Measurements from ENCODE around the gene TIGD1. TPM values are rescaled to one million over a fixed set of nuclear protein-coding genes. Genes with fewer than 3 reads are reported as not detected.
A peak's percentile ranks its signal among the peaks of the same experiment; 100 is the strongest.

TIGD1 gene
- total and polyA plus RNA-seq, 2 of the 13 experiments (the other 11 are each of a cell fraction or from before 2014, with no cell fraction given): 3.5 to 9.5 TPM

GRCh38 chr2:232567721-232568120 is 17.4 kb upstream of the TIGD1 start:
- Histone ChIP-seq H3K36me3 (replicated peaks in 1 of 2; ENCODE audit: control insufficient read depth in 1 of 2, insufficient read depth in 2 of 2, low read length in 2 of 2) (peaks cover 43 to 79% of the 10 kb centered on the region in 2 experiments), H3K4me2 (ENCODE audit: low read depth, low read length) (no peak overlapping the region), H2AFZ (ENCODE audit: low read length) (no peak overlapping the region), H3K4me3 (replicated peaks in 1 of 3; ENCODE audit: insufficient read depth in 1 of 3, low read depth in 2 of 3, low read length in 3 of 3) (no peak overlapping the region), H3K27me3 (ENCODE audit: control insufficient read depth in 1 of 2, insufficient read depth in 2 of 2, low read length in 2 of 2) (no peaks in the 10 kb centered on the region), H3K9ac (ENCODE audit: insufficient read depth, low read depth, low read length) (no peak overlapping the region), H3K79me2 (ENCODE audit: insufficient read depth, low read length) (no peaks in the 10 kb centered on the region), H3K4me1 (ENCODE audit: insufficient read depth, low read length) (peaks cover 4% of the 10 kb centered on the region), H4K20me1 (ENCODE audit: insufficient read depth, low read length) (no peaks in the 10 kb centered on the region), H3K27ac (ENCODE audit: extremely low read length, insufficient read depth, low read length) (no peak overlapping the region), H3K9me3 (ENCODE audit: low read length) (no peaks in the 10 kb centered on the region)
- POLR2A ChIA-PET: no interaction called here
- DNase-seq (ENCODE audit: low spot score) (no peak), ATAC-seq (no peak), FAIRE-seq (no peak)
- no TSS peak for BruUV-seq (replicated peaks)
- intact Hi-C loops (cut with micrococcal nuclease; ENCODE audit: unreplicated experiment): no loop called here
- in situ Hi-C loops (cut with HindIII; ENCODE audit: extremely low pct_ligation_motif_present, low pct_unique_long_range_greater_than_20kb): no loop called here
- CTCF ChIA-PET (ENCODE audit: low intra/inter-chr PET ratio, low total read pairs): no interaction called here
- no peak for TF ChIP-seq SKI (IDR thresholded peaks at IDR 0.05; ENCODE audit: partially characterized antibody)
- TF ChIP-seq, protein P1, sequence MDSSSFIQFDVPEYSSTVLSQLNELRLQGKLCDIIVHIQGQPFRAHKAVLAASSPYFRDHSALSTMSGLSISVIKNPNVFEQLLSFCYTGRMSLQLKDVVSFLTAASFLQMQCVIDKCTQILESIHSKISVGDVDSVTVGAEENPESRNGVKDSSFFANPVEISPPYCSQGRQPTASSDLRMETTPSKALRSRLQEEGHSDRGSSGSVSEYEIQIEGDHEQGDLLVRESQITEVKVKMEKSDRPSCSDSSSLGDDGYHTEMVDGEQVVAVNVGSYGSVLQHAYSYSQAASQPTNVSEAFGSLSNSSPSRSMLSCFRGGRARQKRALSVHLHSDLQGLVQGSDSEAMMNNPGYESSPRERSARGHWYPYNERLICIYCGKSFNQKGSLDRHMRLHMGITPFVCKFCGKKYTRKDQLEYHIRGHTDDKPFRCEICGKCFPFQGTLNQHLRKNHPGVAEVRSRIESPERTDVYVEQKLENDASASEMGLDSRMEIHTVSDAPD (CRISPR knock-in tag; IDR thresholded peaks at IDR 0.05): no peak

- Histone ChIP-seq H3K79me2 (ENCODE audit: insufficient read depth, low read length) (no peaks in the 10 kb centered on the region), H3K36me3 (replicated peaks in 1 of 2; ENCODE audit: control insufficient read depth in 1 of 2, insufficient read depth in 2 of 2, low read length in 2 of 2) (peaks cover 30 to 75% of the 10 kb centered on the region in 2 experiments), H3K9ac (ENCODE audit: insufficient read depth, low read depth, low read length) (no peak overlapping the region), H3K4me3 (replicated peaks in 1 of 3; ENCODE audit: insufficient read depth in 1 of 3, low read depth in 2 of 3, low read length in 3 of 3) (no peak overlapping the region), H3K27ac (ENCODE audit: extremely low read length, insufficient read depth, low read length) (no peak overlapping the region), H3K4me2 (ENCODE audit: low read depth, low read length) (no peak overlapping the region), H3K4me1 (ENCODE audit: insufficient read depth, low read length) (no peaks in the 10 kb centered on the region), H4K20me1 (ENCODE audit: insufficient read depth, low read length) (no peaks in the 10 kb centered on the region), H3K9me3 (ENCODE audit: low read length) (no peaks in the 10 kb centered on the region), H3K27me3 (ENCODE audit: control insufficient read depth in 1 of 2, insufficient read depth in 2 of 2, low read length in 2 of 2) (no peaks in the 10 kb centered on the region), H2AFZ (ENCODE audit: low read length) (no peak overlapping the region)
- POLR2A ChIA-PET: interaction anchor here (2.3 kb wide), 1 partner anchor 13 kb away, joined by 10 read pairs; the partner anchor contains the start of genes EIF4E2 and TIGD1
- 33% methylated on average over 3 of the region's 3 CpGs for WGBS (ENCODE audit: low lambda C conversion rate)
- DNase-seq (ENCODE audit: low spot score) (no peak), ATAC-seq (no peak), FAIRE-seq (peak; percentile 4)
- CTCF ChIA-PET (ENCODE audit: low intra/inter-chr PET ratio, low total read pairs): no interaction called here
- TF ChIP-seq, protein P2, sequence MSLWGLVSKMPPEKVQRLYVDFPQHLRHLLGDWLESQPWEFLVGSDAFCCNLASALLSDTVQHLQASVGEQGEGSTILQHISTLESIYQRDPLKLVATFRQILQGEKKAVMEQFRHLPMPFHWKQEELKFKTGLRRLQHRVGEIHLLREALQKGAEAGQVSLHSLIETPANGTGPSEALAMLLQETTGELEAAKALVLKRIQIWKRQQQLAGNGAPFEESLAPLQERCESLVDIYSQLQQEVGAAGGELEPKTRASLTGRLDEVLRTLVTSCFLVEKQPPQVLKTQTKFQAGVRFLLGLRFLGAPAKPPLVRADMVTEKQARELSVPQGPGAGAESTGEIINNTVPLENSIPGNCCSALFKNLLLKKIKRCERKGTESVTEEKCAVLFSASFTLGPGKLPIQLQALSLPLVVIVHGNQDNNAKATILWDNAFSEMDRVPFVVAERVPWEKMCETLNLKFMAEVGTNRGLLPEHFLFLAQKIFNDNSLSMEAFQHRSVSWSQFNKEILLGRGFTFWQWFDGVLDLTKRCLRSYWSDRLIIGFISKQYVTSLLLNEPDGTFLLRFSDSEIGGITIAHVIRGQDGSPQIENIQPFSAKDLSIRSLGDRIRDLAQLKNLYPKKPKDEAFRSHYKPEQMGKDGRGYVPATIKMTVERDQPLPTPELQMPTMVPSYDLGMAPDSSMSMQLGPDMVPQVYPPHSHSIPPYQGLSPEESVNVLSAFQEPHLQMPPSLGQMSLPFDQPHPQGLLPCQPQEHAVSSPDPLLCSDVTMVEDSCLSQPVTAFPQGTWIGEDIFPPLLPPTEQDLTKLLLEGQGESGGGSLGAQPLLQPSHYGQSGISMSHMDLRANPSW (CRISPR knock-in tag; IDR thresholded peaks at IDR 0.05; ENCODE audit: borderline replicate concordance): no peak
- no peak for TF ChIP-seq MTA1 (CRISPR knock-in tag; IDR thresholded peaks at IDR 0.05; ENCODE audit: borderline replicate concordance)
- in situ Hi-C loops (cut with HindIII; ENCODE audit: extremely low pct_ligation_motif_present, low pct_unique_long_range_greater_than_20kb) (no loop called here), intact Hi-C loops (cut with micrococcal nuclease; ENCODE audit: unreplicated experiment) (loop anchor here (5.0 kb wide), 1 partner anchor 1216 kb away; no protein-coding TSS in a partner anchor)
- no TSS peak for BruUV-seq (replicated peaks)
Measured at GRCh38 chr2:232563580-232563979, 13.2 kb upstream of the TIGD1 start.
